ENCODE data around the gene PLCB1.

DNA sequence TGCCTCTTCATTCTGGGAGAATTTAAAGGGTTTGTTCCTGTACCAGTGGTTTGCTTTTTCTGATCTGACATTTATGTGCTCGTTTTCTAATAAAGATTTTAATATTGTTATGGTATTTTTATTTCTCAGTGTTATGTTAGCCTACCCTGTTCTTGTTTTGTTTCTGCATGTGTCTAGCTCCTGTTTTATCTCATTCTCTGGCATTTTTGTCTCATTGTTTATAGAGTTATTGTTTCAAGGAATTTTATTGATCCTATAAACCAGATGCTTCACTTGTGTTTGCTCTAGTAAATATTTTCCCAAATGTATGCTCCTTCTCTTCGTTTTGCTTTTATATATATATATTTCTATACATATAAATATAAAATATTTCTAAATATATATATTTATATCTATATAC, 152.8 kb downstream of the PLCB1 start:
- no peak for TF ChIP-seq EZH2 (IDR thresholded peaks at IDR 0.05; ENCODE audit: borderline replicate concordance)
- TF ChIP-seq, protein P1, sequence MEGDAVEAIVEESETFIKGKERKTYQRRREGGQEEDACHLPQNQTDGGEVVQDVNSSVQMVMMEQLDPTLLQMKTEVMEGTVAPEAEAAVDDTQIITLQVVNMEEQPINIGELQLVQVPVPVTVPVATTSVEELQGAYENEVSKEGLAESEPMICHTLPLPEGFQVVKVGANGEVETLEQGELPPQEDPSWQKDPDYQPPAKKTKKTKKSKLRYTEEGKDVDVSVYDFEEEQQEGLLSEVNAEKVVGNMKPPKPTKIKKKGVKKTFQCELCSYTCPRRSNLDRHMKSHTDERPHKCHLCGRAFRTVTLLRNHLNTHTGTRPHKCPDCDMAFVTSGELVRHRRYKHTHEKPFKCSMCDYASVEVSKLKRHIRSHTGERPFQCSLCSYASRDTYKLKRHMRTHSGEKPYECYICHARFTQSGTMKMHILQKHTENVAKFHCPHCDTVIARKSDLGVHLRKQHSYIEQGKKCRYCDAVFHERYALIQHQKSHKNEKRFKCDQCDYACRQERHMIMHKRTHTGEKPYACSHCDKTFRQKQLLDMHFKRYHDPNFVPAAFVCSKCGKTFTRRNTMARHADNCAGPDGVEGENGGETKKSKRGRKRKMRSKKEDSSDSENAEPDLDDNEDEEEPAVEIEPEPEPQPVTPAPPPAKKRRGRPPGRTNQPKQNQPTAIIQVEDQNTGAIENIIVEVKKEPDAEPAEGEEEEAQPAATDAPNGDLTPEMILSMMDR (IDR thresholded peaks at IDR 0.05; ENCODE audit: poor library complexity) = no peak

Data from hepatocyte (in vitro differentiated cells).